HCT116 (cell line): ENCODE measurements around the gene CALN1.

Experiments used
- CBX3 ChIP-seq: IDR thresholded peaks from 2 replicates; pipeline ENCODE4 v1.6.1; 2012; ENCODE audit warnings: low read depth
- CTCF ChIP-seq, 3 experiments: fragments of 200-600 bp in 1 of 3; sonication (generic) in 1 of 3; IDR thresholded peaks in 2 of 3; conservative IDR thresholded peaks in 1 of 3; 2 replicates each; pipeline ENCODE4 v1.5.1; 2012 to 2017; ENCODE audit warnings: low read depth in 2 of 3, low read length in 2 of 3, antibody characterized with exemption in 1 of 3, borderline replicate concordance in 1 of 3, control low read depth in 1 of 3, mild to moderate bottlenecking in 1 of 3, mixed read lengths in 1 of 3, mixed run types in 1 of 3, moderate library complexity in 1 of 3; ENCODE audit not compliant: insufficient read depth in 1 of 3
- EZH2 ChIP-seq: fragments of 200-600 bp; sonication (generic); IDR thresholded peaks from 2 replicates; pipeline ENCODE4 v1.6.1; 2017; ENCODE audit warnings: antibody characterized with exemption, mixed run types
- EZH2phosphoT487 ChIP-seq: fragments of 200-600 bp; IDR thresholded peaks from 2 replicates; pipeline ENCODE4 v1.6.1; 2018; ENCODE audit warnings: antibody characterized with exemption, borderline replicate concordance
- MAX ChIP-seq: IDR thresholded peaks from 2 replicates; pipeline ENCODE4 v1.6.1; 2012
- POLR2A ChIP-seq: IDR thresholded peaks from 2 replicates; pipeline ENCODE4 v1.7.0; 2011; ENCODE audit warnings: borderline replicate concordance; ENCODE audit not compliant: insufficient read depth, insufficient read length; ENCODE audit errors: extremely low read depth
- POLR2AphosphoS5 ChIP-seq: IDR thresholded peaks from 2 replicates; pipeline ENCODE4 v1.6.1; 2011; ENCODE audit warnings: mild to moderate bottlenecking, low read depth, low read length, moderate library complexity
- RAD21 ChIP-seq: IDR thresholded peaks from 2 replicates; pipeline ENCODE4 v1.6.1; 2012; ENCODE audit warnings: low read depth, mild to moderate bottlenecking
- REST ChIP-seq: IDR thresholded peaks from 2 replicates; pipeline ENCODE4 v1.6.1; 2012; ENCODE audit warnings: low read depth
- SIN3A ChIP-seq: IDR thresholded peaks from 2 replicates; pipeline ENCODE4 v1.6.1; 2012; ENCODE audit warnings: low read depth
- SP1 ChIP-seq: IDR thresholded peaks from 2 replicates; pipeline ENCODE4 v1.6.1; 2012; ENCODE audit warnings: low read depth
- SRF ChIP-seq: IDR thresholded peaks from 2 replicates; pipeline ENCODE4 v1.6.1; 2012; ENCODE audit warnings: low read depth
- YY1 ChIP-seq: IDR thresholded peaks from 2 replicates; pipeline ENCODE4 v1.6.1; 2011; ENCODE audit warnings: low read length, low read depth, moderate library complexity, mild to moderate bottlenecking; ENCODE audit not compliant: insufficient replicate concordance; ENCODE audit errors: extremely low read depth
- ZBTB33 ChIP-seq: IDR thresholded peaks from 2 replicates; pipeline ENCODE4 v1.6.1; 2011; ENCODE audit warnings: mild to moderate bottlenecking, low read length, moderate library complexity; ENCODE audit not compliant: insufficient replicate concordance; ENCODE audit errors: extremely low read depth

GRCh38 chr7:71775648-71776047, 636.5 kb downstream of the CALN1 start:
- TF ChIP-seq SIN3A (no peak), EZH2phosphoT487 (no peak), POLR2A (no peak), CTCF (IDR thresholded peaks at IDR 0.05 in 2 of 3, conservative IDR thresholded peaks at IDR 0.05 in 1 of 3; ENCODE audit: borderline replicate concordance in 1 of 3, insufficient read depth in 1 of 3, low read depth in 2 of 3, low read length in 2 of 3) (no peak), SP1 (no peak), REST (no peak), RAD21 (no peak), EZH2 (no peak), ZBTB33 (no peak), POLR2AphosphoS5 (no peak), YY1 (no peak), SRF (no peak), MAX (no peak), CBX3 (no peak)
